Measurements from ENCODE around the gene ZNF594. TPM values are rescaled to one million over a fixed set of nuclear protein-coding genes. Genes with fewer than 3 reads are reported as not detected.
"Not testable (repeated sequence)": the region's sequence is repeated elsewhere in the genome, so short reads cannot be mapped to it uniquely, and the experiment has no call there.

ZNF594 gene
- total RNA-seq, 4 donors from 2014 or later: 19.6 to 37.2 (median 25.6) TPM

GRCh38 chr17:5234645-5235576 lies 43.2 kb upstream of the ZNF594 start, which contains the start of gene SCIMP:
Gene SCIMP (minus strand): TSS chr17:5234860. CDS start chr17:5234755, 105 bp downstream.
- H3K4me3 ChIP-seq: peak within 1 kb of the TSS in 2 of 4 donors; percentile 33 to 36
- TF ChIP-seq POLR2A (IDR thresholded peaks at IDR 0.05): peak in 1 of 2 donors; percentile 29
- no peak for TF ChIP-seq CTCF (IDR thresholded peaks at IDR 0.05)
- peak in 1 of 2 donors; percentile 62 for TF ChIP-seq EP300 (IDR thresholded peaks at IDR 0.05)
- H3K27ac ChIP-seq: peak within 1 kb of the TSS in 3 of 4 donors; percentile 42 to 67 (median 60)
- peak; percentile 21 to 30 for DNase-seq (ENCODE audit: low spot score in 2 of 2)
- peaks cover 0 to 4% (median 2%) of the 10 kb centered on the region in 4 donors for H3K4me1 ChIP-seq
- WGBS, 2 donors: 76 to 90% methylated on average over 18 to 19 of the region's 19 CpGs
- no peaks in the 10 kb centered on the region for H3K27me3 ChIP-seq
- H3K36me3 ChIP-seq: peaks cover 0 to 38% (median 0%) of the 10 kb centered on the region in 3 donors
- H3K9me3 ChIP-seq: no peaks in the 10 kb centered on the region

GRCh38 chr17:5233492-5233891 lies 41.8 kb upstream of the ZNF594 start:
- not testable (repeated sequence) for H3K4me1 ChIP-seq; H3K9me3 ChIP-seq; DNase-seq (ENCODE audit: low spot score in 2 of 2); H3K27me3 ChIP-seq
- 90 to 91% methylated on average over 7 of the region's 7 CpGs for WGBS, 2 donors
- peaks cover 0 to 44% (median 0%) of the 10 kb centered on the region in 3 donors for H3K36me3 ChIP-seq
- peak overlapping the region in 2 of 4 donors; percentile 33 to 36 for H3K4me3 ChIP-seq
- H3K27ac ChIP-seq: peak overlapping the region in 3 of 4 donors; percentile 42 to 67 (median 60)

DNA sequence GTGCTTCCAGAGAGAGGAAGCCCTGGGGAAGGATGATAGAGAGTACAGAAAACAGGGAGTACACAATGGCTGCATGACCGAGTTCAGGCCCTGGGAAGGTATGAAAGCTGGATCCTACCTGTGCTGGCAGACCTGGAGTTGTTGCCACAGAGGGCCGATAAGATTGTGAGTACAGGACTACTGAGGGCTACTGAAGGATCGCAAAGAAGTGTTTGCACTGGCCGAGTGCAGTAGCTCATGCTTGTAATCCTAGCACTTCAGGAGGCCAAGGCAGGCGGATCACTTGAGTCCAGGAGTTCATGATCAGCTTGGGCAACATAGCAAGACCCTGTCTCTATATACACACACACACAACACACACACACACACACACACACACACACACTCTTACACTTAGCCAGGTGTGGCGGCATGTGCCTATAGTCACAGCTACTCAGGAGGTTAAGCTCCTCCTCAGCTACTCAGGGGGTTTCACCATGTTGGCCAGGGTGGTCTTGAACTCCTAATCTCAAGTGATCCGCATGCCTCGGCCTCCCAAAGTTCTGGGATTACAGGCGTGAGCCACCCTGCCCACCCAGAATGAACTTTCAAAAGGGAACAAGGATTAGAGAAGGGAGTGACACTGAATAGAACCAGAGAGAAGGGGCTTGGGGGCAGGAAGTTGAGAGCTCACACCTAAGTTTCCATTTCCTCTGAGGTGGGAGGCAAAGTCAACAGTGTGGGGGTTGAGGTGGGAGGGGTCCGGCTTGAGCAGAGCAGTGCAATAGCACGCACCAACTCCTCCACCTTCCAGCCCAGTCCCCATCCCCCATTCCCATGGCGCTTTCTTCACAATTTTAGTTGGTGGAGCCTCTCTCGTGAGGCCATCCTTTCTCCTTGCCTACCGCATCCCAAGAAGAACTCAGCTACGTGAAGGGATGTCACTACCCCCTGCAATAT lies 35.5 kb upstream of the ZNF594 start:
- Histone ChIP-seq H3K27me3 (no peaks in the 10 kb centered on the region), H3K36me3 (peaks cover 0 to 67% (median 0%) of the 10 kb centered on the region in 3 donors), H3K27ac (peak overlapping the region in 3 of 4 donors; percentile 59 to 70 (median 63)), H3K9me3 (no peaks in the 10 kb centered on the region), H3K4me3 (no peak overlapping the region), H3K4me1 (peaks cover 0 to 16% (median 6%) of the 10 kb centered on the region in 4 donors)
- WGBS, 2 donors: 90 to 91% methylated on average over 15 of the region's 15 CpGs
- no peak for DNase-seq (ENCODE audit: low spot score in 2 of 2)
- TF ChIP-seq POLR2A (IDR thresholded peaks at IDR 0.05): no peak
- no peak for TF ChIP-seq CTCF (IDR thresholded peaks at IDR 0.05)
- TF ChIP-seq EP300 (IDR thresholded peaks at IDR 0.05): no peak

DNA sequence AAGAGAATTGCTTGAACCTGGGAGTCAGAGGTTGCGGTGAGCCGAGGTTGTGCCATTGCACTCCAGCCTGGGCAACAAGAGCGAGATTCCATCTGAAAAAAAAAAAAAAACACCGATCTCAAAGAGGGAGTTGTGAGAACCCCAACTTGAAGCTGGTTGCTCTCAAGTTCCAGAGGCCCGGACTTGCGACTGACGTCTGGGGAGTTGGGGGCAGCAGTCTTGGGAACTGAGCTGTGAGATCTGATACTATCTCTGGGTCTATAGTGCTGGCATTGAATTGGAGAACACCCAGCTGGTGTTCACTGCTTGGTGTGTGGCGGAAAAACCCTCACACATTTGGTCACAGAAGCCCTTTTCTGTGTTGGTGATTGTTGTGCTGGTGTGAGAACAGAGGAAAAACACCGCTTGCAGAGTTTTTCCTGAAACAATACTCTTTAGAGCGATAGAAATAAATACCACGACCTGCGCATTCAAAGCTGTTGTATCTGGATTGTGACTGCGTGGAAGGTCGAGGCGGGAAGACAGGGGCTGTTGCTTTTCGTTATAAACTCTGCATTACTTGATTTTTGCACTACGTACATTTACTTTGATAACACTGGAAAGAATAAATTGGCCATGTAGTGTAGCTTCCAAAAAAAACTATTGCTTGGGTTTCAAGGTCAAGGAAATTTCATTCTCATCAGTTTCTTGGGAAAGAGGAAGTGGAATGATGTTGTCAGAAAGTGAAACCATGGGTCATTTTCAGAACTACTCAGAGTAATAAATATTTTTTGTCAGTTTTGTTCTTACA lies 34.2 kb upstream of the ZNF594 start:
- peaks cover 0 to 67% (median 0%) of the 10 kb centered on the region in 3 donors for H3K36me3 ChIP-seq
- peak overlapping the region in 3 of 4 donors; percentile 36 to 59 (median 36) for H3K27ac ChIP-seq
- TF ChIP-seq EP300 (IDR thresholded peaks at IDR 0.05): peak; percentile 18 to 28
- no peak for TF ChIP-seq CTCF (IDR thresholded peaks at IDR 0.05)
- H3K27me3 ChIP-seq: no peaks in the 10 kb centered on the region
- WGBS, 2 donors: 79 to 87% methylated on average over 17 of the region's 17 CpGs
- no peaks in the 10 kb centered on the region for H3K9me3 ChIP-seq
- H3K4me1 ChIP-seq: peaks cover 0 to 16% (median 8%) of the 10 kb centered on the region in 4 donors
- no peak for DNase-seq (ENCODE audit: low spot score in 2 of 2)
- no peak overlapping the region for H3K4me3 ChIP-seq

- WGBS, 2 donors: 93 to 95% methylated on average over 12 of the region's 12 CpGs
- not testable (repeated sequence) for H3K4me3 ChIP-seq
These were observed 30.2 kb upstream of the ZNF594 start for GRCh38 chr17:5221912-5222311.

More at GRCh38 chr17:5221912-5222311, 30.2 kb upstream of the ZNF594 start:
- DNase-seq (ENCODE audit: low spot score in 2 of 2); H3K27me3 ChIP-seq; H3K4me1 ChIP-seq; H3K9me3 ChIP-seq: not testable (repeated sequence)
- H3K27ac ChIP-seq: peak overlapping the region in 3 of 4 donors; percentile 36 to 64 (median 55)
- H3K36me3 ChIP-seq: peaks cover 0 to 76% (median 0%) of the 10 kb centered on the region in 3 donors

Data from tibial nerve (tissue), 4 donors.